Skin epidermis (tissue), 12 donors: ENCODE results near the gene PDE2A.

ENCODE experiments used
- H3K27ac ChIP-seq, 21 experiments: fragments of 200-600 bp; sonication (generic) in 11 of 21; one replicate each; pipeline ENCODE4 v1.5.0; 2020; ENCODE audit warnings: mild to moderate bottlenecking in 3 of 21, inconsistent platforms in 2 of 21, moderate library complexity in 2 of 21
- H3K4me3 ChIP-seq, 7 experiments: fragments of 200-600 bp; sonication (generic) in 2 of 7; one replicate each; pipeline ENCODE4 v1.5.0; 2020; ENCODE audit warnings: inconsistent platforms in 2 of 7, mild to moderate bottlenecking in 2 of 7, moderate library complexity in 1 of 7

Gene PDE2A

GRCh38 chr11:72642884-72643522, 31.2 kb downstream of the PDE2A start:
- H3K4me3 ChIP-seq, result peak overlapping the region; percentile 17 to 47 (median 39)
- H3K27ac ChIP-seq, result peak overlapping the region in 7 of 21 experiments; percentile 7 to 66 (median 18)

- Histone ChIP-seq H3K27ac (peak overlapping the region in 10 of 21 experiments; percentile 19 to 78 (median 54)), H3K4me3 (peak overlapping the region; percentile 17 to 47 (median 39))
Measured at GRCh38 chr11:72642043-72642883, 32.0 kb downstream of the PDE2A start.

GRCh38 chr11:72641522-72642042, 32.6 kb downstream of the PDE2A start:
- peak overlapping the region in 10 of 21 experiments; percentile 19 to 78 (median 54) for H3K27ac ChIP-seq
- H3K4me3 ChIP-seq, result peak overlapping the region; percentile 17 to 47 (median 39)

DNA sequence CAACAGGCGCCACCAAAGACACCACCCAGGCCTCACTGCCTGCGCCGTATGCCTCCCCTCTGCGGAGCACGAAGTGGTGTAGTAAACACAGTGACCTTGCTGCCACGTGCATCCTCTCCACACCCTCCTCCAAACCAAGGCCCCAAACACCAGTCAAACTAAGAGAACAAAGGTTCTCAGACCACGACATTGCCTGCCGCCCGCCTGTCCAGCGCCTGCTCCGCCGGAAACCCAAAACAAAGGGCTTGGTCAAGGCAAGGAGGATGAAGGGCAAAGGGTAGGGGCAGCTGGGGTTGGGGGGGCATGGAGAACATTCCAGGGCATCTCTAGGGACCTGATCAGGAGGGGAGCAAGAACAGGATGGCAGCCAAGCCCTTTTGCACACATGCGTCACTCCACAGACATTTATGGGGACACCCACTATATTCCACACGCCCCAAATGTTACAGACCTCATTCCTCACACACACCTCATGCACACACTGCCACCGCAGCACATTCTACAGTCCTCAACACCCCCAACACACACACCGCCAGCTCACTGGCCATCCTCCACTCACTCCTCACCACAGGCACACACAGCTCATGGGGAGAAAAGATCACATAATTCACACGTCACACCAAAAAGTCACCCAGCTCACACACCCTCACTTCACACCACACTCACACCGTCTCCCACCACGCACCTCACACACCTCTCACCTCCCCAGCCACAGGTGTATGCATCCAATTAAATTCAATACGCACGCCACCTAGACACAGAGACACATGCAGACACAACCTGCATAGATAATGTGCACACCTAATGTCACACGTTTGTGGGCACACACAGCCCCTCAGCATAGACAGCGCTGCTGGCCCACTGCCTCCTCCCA, 34.5 kb downstream of the PDE2A start:
- Histone ChIP-seq H3K4me3 (peak overlapping the region in 4 of 7 experiments; percentile 4 to 44 (median 24)), H3K27ac (peak overlapping the region in 5 of 21 experiments; percentile 10 to 82 (median 36))

GRCh38 chr11:72637926-72638325, 36.3 kb downstream of the PDE2A start:
- Histone ChIP-seq H3K4me3 (no peak overlapping the region), H3K27ac (peak overlapping the region in 1 of 21 experiments; percentile 10)

DNA sequence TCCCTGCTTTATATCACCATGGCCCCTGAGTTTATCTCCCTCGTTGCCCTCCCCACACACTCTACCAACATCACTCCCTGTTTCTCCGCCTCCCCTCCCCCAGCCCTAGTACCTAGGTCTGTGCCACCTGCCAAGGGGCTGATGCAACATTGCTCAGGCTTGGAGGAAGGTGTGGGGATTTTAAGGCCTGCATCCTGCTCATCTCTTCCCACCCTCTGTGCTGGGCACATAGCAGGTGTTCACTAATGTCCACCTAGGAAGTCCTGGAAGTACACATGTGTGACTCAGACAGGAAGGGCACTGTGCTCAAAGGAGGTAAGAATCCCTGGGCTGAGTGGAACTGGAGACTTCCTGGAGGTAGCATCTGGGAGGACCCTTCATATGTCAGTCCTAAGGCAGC, 37.0 kb downstream of the PDE2A start:
- peak overlapping the region in 1 of 21 experiments; percentile 61 for H3K27ac ChIP-seq
- H3K4me3 ChIP-seq, result no peak overlapping the region

DNA sequence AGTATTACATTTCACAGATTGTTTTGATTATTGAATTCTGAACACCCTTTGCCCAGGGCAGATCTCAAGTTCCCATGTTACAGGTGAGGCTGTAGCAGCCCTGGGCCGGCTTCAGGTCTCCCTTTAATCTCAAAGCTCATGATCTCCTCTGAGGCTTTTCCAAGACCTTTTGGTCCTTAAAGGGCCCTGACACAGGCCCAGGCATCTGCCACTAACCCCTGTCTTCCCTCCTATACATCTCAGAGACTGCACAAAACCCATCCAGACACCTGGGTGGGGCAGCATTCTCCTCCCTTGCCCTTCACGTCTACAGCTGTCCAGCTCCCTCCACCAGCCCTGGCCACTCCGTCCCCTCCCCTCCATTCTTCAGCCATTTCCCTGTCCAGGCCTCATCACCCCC, 37.8 kb downstream of the PDE2A start:
- H3K27ac ChIP-seq, result peak overlapping the region in 1 of 21 experiments; percentile 61
- H3K4me3 ChIP-seq, result no peak overlapping the region

GRCh38 chr11:72635933-72636332, 38.3 kb downstream of the PDE2A start:
- peak overlapping the region in 2 of 21 experiments; percentile 9 to 61 for H3K27ac ChIP-seq

GRCh38 chr11:72635309-72635915, 38.8 kb downstream of the PDE2A start:
- Histone ChIP-seq H3K27ac (peak overlapping the region in 5 of 21 experiments; percentile 3 to 76 (median 23)), H3K4me3 (no peak overlapping the region)

More at GRCh38 chr11:72635933-72636332, 38.3 kb downstream of the PDE2A start:
- H3K4me3 ChIP-seq, result no peak overlapping the region

DNA sequence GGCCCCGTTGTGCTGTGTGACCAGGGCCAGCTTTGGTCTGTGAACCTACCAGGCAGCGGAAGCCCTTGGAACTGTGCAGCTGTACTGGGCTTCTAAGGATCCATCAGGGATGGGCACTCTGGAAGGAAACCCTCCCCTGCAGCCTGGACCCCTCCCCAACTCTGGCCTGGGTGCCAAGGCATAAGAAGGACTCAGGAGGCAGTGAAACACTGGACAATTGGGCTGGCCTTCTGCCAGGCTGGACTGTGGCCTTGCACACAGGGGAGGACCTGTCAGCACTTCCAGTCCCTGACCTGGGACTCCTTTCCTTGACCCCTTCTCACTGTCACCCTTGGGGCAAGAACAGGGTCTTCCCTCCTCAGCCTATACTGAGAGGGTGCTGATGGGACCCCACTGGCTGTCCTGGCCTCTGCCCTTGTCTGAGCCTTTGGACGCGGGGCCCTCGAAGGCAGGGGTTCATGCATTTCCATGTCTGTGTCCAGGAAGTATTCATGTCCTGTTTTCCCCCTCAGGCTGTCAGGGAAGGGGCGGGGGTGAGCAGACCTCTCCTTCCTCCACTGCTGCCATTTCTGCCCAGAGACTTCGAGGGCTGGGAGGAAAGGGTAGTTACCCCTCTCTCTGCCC, 39.6 kb downstream of the PDE2A start:
- Histone ChIP-seq H3K27ac (peak overlapping the region in 5 of 21 experiments; percentile 21 to 76 (median 54)), H3K4me3 (no peak overlapping the region)

- Histone ChIP-seq H3K4me3 (no peak overlapping the region), H3K27ac (peak overlapping the region in 4 of 21 experiments; percentile 29 to 76 (median 58))
Measured at GRCh38 chr11:72634016-72634415, 40.2 kb downstream of the PDE2A start.

- Histone ChIP-seq H3K4me3 (no peak overlapping the region), H3K27ac (peak overlapping the region in 9 of 21 experiments; percentile 0 to 76 (median 28))
Measured at GRCh38 chr11:72633068-72633467, 41.2 kb downstream of the PDE2A start.

DNA sequence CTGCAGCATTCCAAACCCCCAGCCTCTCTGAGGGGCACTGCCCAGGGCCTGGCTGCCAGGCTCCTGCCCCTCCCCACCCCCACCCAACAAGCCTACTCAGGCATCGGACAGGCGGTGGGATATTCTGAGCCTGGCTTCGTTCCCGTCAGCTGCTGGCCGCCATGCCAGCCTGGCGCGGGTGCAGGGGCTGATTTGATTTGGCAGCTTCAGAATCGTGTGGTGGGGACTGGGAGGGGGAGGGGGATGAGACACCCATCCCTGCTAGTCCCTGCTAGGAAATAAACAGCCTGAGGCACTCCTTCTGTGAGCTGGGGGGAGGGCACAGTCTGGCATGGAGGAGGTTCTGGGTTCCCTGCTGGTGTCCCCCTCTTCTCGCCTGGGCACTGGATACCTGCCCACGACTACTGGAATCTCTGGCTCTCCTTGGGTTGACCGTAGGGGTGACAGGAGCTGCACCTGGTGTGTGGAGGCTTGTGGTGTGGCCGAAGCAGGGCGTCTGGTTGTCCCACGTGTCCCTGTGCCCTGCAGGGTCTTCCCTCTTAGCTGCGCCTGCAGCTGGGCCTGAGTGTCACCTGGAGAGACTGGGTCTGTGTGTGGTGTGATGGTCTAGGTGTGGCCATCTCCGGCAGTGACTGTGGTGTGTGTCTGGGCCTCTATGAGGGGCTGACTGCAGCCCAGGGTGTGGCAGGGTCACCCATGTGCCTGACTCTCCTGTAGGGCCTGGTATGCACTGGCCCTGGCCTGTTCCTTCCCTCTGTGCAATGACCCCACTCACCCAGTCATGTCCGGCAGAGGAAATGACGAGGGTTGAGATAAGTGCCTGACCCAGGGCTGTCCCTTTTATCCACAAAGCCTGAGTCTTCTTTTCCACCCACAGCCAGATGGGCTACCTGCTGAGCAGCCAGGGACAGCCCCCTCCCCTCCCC, 42.2 kb downstream of the PDE2A start:
- no peak overlapping the region for H3K4me3 ChIP-seq
- H3K27ac ChIP-seq, result peak overlapping the region in 9 of 21 experiments; percentile 7 to 76 (median 36)

GRCh38 chr11:72630104-72630852, 43.9 kb downstream of the PDE2A start:
- H3K27ac ChIP-seq, result peak overlapping the region in 5 of 21 experiments; percentile 1 to 28 (median 12)

DNA sequence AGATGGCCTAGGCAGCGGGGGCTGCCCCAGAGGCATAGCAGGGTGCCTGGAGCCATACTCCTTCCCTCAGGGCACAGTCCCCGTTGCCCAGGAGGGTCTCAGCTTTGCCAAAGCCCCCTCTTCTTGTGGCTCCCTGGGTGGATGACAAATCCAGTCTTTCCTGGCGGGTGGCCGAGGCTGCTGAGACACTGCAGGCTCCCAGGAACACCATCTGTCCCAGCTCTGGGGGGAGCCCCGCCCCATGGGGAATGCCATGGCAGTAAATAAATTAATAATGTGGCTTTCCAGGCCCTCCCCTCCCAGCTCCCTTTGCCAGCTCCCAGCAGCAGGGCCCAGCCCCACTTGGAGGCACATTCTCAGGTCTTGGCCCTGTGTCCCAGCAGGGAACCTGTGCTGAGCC, 45.0 kb downstream of the PDE2A start:
- Histone ChIP-seq H3K27ac (peak overlapping the region in 4 of 21 experiments; percentile 12 to 24 (median 16)), H3K4me3 (no peak overlapping the region)

More at GRCh38 chr11:72630104-72630852, 43.9 kb downstream of the PDE2A start:
- no peak overlapping the region for H3K4me3 ChIP-seq

DNA sequence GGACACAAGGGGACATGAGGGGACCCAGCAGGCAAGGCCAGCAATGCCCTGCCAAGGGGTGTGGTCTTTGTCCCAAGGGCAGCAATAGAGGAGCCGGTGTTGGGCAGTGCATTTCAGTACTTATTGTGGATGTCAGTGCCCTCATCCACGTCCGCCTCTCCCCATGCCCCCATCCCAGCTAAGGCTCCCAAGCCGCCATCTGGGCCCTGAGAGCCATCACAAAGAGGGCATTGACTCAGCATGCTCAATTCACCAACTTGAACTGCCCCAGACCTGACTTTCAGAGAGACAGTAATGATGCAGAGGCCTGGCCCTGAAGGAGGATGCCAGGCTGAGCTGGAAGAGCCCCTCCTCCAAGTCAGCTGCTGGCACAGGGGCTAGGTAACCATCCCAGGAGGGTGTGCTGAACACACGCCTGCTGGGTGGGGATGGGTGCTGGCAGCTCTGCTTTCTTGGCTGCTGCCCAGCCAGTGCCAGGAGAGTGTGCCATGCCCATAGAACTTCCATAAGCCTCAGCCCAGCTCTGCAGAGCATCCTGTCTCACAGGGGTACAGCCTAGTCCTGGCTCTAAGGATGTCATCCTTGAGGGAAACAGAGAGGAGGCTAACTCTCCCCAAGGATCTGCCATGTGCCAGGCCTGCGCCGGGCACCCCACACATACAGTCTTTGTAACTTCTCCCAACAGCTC, 46.5 kb downstream of the PDE2A start:
- Histone ChIP-seq H3K4me3 (no peak overlapping the region), H3K27ac (peak overlapping the region in 1 of 21 experiments; percentile 10)
